HG03103 (cell line): ENCODE results near the gene ZFHX3.

Experiments
- ATAC-seq: cut with Tn5 transposase; IDR thresholded peaks from one replicate; pipeline ENCODE4 v1.9.1; 2021; ENCODE audit warnings: low read depth; ENCODE audit not compliant: unreplicated experiment

ZFHX3 gene

GRCh38 chr16:72959301-72959996 lies 88.5 kb downstream of the ZFHX3 start:
- ATAC-seq: no peak

DNA sequence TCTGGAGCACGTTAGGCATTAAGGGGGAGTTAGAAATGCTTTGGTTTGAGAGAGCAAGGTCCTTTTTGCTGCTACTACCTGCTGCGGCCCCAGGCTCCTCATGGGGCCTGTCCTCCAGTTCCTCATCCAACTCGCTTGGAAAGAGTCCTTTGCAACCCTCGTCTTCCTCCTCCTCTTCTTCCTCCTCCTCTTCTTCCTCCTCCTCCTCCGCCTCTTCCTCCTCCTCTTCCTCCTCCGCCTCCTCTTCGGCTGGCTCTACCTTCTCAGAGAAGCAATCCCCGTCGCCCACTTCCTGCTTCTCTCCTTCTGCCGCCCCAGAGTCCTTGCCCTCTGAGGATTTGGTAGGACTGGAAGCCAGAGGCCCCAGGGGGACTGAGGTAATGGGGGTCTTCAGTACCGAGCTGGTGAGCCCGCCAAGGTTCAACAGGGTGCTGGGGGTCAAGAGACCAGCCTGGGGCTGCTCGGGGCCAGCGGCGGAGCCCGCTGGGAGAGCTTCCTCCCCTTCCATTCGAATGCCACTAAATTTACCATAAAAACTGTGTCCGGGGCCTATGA lies 89.3 kb downstream of the ZFHX3 start:
- no peak for ATAC-seq

- no peak for ATAC-seq
Observed at GRCh38 chr16:72957303-72958277, 90.3 kb downstream of the ZFHX3 start.

DNA sequence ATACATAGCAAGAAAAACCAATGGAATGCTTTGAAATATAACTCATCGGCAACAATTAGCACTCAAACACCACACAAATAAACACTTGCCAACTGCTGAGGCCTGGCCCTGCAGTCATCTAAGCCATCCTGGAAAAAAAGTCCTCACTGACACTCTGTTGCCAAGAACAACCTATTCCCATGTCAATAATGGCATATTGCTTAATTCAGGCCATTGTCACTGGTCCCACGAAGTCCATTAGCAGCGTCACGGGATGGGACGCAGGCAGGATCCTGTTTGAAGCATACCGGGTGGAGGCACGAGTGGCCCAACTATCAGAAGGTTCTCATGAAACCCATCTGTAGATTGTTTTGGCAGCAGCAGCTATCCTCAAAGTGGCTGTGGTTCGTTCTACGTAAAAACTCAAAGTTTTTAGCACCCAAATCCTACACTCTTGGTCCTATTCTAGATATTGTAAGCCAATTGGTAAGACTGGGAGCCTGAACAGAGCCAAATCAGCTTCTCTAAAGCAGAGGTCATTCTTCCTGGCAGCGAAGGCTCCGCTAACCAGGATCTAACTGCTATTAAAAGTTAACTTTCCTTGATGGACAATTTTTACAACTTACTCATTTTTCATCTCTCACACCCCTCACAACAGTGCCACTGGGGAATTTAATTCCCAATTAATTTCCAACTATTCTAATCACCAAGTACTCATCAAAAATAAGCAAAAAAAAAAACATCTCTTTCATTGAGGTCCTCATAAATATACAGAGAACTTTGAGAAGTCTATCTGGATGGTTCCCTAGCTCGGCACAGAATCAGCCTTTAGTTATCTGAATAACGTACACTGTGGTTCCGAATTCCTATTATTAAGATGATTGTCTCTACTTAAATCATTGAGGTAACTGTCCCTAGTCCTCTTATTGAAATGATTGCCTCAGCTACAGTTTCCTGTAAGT lies 91.5 kb downstream of the ZFHX3 start:
- no peak for ATAC-seq

- no peak for ATAC-seq
Observed at GRCh38 chr16:72952811-72953271, 95.1 kb downstream of the ZFHX3 start.

GRCh38 chr16:72952404-72952803 lies 95.5 kb downstream of the ZFHX3 start:
- ATAC-seq: no peak

GRCh38 chr16:72951916-72952315 lies 96.0 kb downstream of the ZFHX3 start:
- ATAC-seq: no peak

DNA sequence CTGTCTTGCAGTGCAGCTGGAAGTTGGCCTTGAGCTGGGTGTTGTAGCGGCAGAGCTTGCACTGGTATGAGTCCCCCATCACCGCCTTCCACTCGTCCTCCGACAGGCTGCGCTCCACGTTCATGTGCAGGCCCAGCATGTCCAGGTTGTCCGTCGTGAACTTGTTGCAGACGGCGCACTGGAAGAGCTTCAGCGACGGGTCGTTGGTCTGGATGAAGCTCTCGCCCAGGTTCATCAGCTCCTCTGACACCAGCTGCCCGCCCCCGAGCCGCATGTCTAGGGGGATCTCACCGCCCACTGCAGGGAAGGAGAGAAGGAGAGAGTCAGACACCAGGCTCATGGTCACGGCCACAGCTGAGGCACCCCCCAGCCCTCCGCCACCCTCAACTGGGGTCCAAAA lies 97.3 kb downstream of the ZFHX3 start:
- no peak for ATAC-seq

DNA sequence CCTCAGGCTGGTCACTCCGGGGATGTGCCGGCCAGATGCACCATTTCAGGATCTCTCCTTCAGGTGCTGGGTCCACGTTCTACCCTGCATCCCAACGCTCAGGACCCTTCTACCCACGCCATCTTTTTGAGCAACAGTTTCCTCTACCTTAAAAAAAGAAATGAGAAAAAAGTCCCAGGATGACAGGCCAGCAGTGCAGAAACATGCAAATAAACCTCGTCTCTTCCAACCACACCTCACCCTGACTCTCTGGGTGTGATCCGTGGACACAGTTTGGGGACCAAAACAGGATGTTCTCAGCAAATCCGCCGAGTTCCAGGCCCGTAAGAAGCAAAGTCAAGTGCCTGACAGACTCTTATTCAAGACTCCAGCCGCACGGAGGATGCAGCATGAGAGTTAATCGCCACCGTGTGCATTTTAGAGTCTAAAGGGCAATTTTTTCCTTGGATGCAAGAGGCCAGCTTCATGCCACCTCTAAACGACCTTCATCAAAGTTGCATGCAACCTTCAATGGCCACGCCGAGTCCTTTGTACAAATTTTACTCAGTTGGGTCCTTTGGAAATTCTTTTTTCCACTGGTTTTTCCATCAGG lies 99.6 kb downstream of the ZFHX3 start:
- no peak for ATAC-seq

DNA sequence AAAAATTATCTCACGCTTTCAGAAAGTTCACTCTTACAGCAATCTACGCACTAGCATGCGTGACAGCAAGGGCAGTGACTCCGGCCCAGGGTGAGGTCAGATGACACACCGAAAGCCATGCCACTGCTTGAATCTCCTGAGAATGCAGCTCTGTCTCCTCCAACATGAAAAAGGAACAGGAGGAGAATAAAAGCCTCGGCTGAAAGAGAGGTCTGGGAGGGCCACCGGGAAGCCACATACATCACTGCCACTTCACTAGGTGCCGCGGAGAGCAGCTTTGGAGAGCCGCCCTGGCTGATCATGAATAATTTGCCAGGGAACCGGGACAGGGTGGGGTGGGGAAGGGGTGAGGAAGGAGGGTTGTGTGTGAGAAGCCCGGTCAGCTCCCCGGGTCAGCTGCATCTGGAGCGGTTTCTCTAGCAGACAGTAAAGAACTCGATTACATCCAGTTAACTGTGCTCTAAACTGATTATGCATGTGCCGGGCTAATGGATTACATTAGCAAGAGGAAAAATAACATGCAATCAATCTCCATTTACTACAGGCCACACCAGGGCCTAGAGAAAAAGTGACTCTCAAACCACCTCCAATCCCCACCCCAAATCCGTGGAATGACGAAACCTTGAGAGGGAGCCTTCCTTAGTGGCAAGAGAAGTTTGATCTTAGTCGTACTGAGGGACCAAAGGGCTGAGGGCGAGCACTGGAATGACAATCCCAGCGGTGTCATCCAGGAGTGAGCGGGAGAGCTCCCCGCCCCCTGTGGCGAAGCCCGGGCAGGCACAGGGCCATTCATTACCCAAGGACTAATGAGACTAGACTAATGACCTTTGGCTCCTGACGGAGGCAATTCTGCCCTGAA lies 100.3 kb downstream of the ZFHX3 start:
- ATAC-seq: no peak

- ATAC-seq: no peak
Observed at GRCh38 chr16:72946474-72947194, 101.3 kb downstream of the ZFHX3 start.

GRCh38 chr16:72946063-72946462 lies 101.9 kb downstream of the ZFHX3 start:
- ATAC-seq: no peak

GRCh38 chr16:72945611-72946010 lies 102.3 kb downstream of the ZFHX3 start:
- ATAC-seq: no peak

GRCh38 chr16:72944757-72945485 lies 103.0 kb downstream of the ZFHX3 start:
- ATAC-seq: no peak

- no peak for ATAC-seq
Observed at GRCh38 chr16:72942021-72942420, 105.9 kb downstream of the ZFHX3 start.

GRCh38 chr16:72940886-72941285 lies 107.0 kb downstream of the ZFHX3 start:
- ATAC-seq: no peak

DNA sequence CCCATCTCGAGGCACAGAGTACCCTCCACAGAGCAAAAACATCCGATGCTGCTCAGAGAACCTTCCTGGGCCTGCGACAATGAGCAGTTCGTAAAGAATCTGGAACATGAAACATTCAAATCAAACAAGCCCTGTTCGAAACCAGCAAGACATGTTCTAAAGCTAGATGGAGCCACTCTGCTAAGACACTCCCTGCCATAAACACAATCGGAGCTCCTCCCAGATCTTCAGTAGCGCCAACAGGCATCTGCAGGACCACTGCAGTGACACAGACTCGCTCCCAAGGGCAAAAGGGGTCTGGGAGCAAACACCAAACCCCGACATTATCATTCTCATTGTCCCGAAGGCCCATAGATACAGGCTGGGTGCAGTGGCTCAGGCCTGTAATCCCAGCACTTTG lies 108.7 kb downstream of the ZFHX3 start:
- ATAC-seq: no peak

DNA sequence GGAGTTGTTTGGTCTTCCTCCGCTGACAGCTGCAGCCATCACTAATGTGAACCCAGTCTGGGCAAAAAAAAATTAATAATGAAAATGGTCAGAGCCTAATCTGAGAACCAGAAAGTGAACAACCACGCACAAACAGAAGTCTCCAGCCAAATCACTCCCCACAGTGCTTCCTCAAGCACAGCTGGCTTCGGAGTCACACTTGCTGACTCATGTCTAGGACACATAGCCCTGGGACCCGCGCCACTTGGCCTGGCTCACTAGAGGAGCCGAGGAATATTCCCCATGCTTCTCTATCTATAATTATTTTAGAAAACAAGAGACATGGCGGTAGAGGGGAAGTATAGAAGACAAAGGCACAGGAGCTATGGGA lies 109.1 kb downstream of the ZFHX3 start:
- no peak for ATAC-seq
